Natural killer cell (primary cell): ENCODE measurements around the gene DYRK1B. TPM values are rescaled to one million over a fixed set of nuclear protein-coding genes. Genes with fewer than 3 reads are reported as not detected.

Experiments
- ATAC-seq, 3 donors: fragments of 150-1000 bp in 2 of 3; fragments of 200-7000 bp in 1 of 3; cut with Tn5 transposase; 1 replicate in 1 of 3; 2 replicates in 2 of 3; pipeline ENCODE4 v1.10.0; 2021; ENCODE audit warnings: mild to moderate bottlenecking in 2 of 3, moderate library complexity in 2 of 3
- DNase-seq, 2 donors: peaks; one replicate each; pipeline versions ENCODE4 v3.0.0 to v3.0.0-alpha.2; 2013 to 2021; ENCODE audit warnings: mixed read lengths in 1 of 2
- H3K27ac ChIP-seq: one replicate; pipeline ENCODE4 v1.5.1; 2013; ENCODE audit warnings: mild to moderate bottlenecking, low read length
- H3K27me3 ChIP-seq: one replicate; pipeline ENCODE4 v1.6.1; 2013; ENCODE audit warnings: low read length; ENCODE audit not compliant: control insufficient read depth, insufficient read depth
- H3K36me3 ChIP-seq: one replicate; pipeline ENCODE4 v1.6.1; 2013; ENCODE audit warnings: low read length; ENCODE audit not compliant: control insufficient read depth, insufficient read depth
- H3K4me1 ChIP-seq: one replicate; pipeline ENCODE4 v1.6.1; 2013; ENCODE audit warnings: low read length; ENCODE audit not compliant: control insufficient read depth, insufficient read depth
- H3K4me3 ChIP-seq: one replicate; pipeline ENCODE4 v1.5.1; 2013; ENCODE audit warnings: low read length
- H3K9me3 ChIP-seq: one replicate; pipeline ENCODE4 v1.6.1; 2013; ENCODE audit warnings: low read length; ENCODE audit not compliant: control insufficient read depth, insufficient read depth
- H3K27ac Mint-ChIP-seq, 2 donors: one replicate each; pipeline ENCODE4 v1.8.0; 2022; ENCODE audit warnings: mild to moderate bottlenecking in 2 of 2, mixed read lengths in 2 of 2, moderate library complexity in 1 of 2
- H3K27me3 Mint-ChIP-seq, 2 donors: one replicate each; pipeline ENCODE4 v1.8.0; 2022; ENCODE audit warnings: low read depth in 2 of 2, mixed read lengths in 2 of 2
- H3K36me3 Mint-ChIP-seq: one replicate; pipeline ENCODE4 v1.8.0; 2022; ENCODE audit warnings: mixed read lengths
- H3K4me1 Mint-ChIP-seq, 2 donors: one replicate each; pipeline ENCODE4 v1.8.0; 2022; ENCODE audit warnings: mixed read lengths in 2 of 2
- H3K4me3 Mint-ChIP-seq: one replicate; pipeline ENCODE4 v1.8.0; 2022; ENCODE audit warnings: mild to moderate bottlenecking, moderate library complexity, mixed read lengths
- H3K9me3 Mint-ChIP-seq, 2 donors: one replicate each; pipeline ENCODE4 v1.8.0; 2022; ENCODE audit warnings: mixed read lengths in 2 of 2
- WGBS: methylation state at CpG from one replicate; pipeline ENCODE4 v1.1.7; 2013; ENCODE audit warnings: missing lambda C conversion rate; ENCODE audit not compliant: insufficient coverage; 5-methylcytosine and 5-hydroxymethylcytosine counted together
- intact Hi-C: fragments of 100-400 bp; cut with micrococcal nuclease; formaldehyde crosslinking; loops from one replicate; pipeline ENCODE4 v1.14.2; 2022
- total RNA-seq, 4 donors: library from RNA; stranded (reverse); fragments of 120-200 nt in 1 of 4; gene quantifications; one replicate each; pipeline versions ENCODE4 v1.2.3 to v1.2.4, GENCODE V29; 2013 to 2022
- TF ChIP-seq, protein P1 (sequence below): fragments of 200-600 bp; IDR thresholded peaks from one replicate; pipeline ENCODE4 v1.8.0; 2022; ENCODE audit warnings: antibody characterized with exemption

Gene DYRK1B
- total RNA-seq, 3 donors from 2014 or later (not counting 1 experiment from before 2014, with no cell fraction given): 27.5 to 54.2 (median 43.8) TPM

DNA sequence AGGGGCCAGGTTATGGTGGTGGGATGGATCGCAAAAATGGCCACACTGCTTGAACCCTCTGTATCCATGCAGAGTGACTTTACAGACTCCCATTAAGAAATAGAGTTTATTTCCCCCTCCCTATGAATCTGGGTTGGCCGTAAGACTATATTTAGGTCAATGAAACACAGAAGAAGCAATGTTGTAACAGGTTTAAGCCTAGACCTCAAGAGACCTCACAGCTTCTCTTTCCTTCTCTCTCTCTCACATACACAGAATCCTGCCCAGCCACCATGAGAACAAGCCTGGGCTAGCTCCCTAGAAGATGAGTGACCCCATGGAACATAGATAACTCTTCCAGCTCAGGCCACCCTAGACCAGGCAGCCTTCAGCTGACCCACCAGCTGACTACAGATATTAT lies 33.2 kb upstream of the DYRK1B start:
- Mint-ChIP-seq H3K27ac (no peak overlapping the region), H3K36me3 (peaks cover 9% of the 10 kb centered on the region), H3K9me3 (no peaks in the 10 kb centered on the region), H3K4me3 (no peak overlapping the region), H3K27me3 (no peaks in the 10 kb centered on the region), H3K4me1 (peaks cover 0 to 6% of the 10 kb centered on the region in 2 donors)
- ATAC-seq: no peak
- Histone ChIP-seq H3K9me3 (no peaks in the 10 kb centered on the region), H3K27ac (no peak overlapping the region), H3K27me3 (no peaks in the 10 kb centered on the region), H3K4me1 (no peaks in the 10 kb centered on the region), H3K4me3 (no peak overlapping the region), H3K36me3 (peaks cover 2% of the 10 kb centered on the region)
- intact Hi-C loops: no loop called here
- 88% methylated on average over 1 of the region's 2 CpGs for WGBS
- TF ChIP-seq, protein P1, sequence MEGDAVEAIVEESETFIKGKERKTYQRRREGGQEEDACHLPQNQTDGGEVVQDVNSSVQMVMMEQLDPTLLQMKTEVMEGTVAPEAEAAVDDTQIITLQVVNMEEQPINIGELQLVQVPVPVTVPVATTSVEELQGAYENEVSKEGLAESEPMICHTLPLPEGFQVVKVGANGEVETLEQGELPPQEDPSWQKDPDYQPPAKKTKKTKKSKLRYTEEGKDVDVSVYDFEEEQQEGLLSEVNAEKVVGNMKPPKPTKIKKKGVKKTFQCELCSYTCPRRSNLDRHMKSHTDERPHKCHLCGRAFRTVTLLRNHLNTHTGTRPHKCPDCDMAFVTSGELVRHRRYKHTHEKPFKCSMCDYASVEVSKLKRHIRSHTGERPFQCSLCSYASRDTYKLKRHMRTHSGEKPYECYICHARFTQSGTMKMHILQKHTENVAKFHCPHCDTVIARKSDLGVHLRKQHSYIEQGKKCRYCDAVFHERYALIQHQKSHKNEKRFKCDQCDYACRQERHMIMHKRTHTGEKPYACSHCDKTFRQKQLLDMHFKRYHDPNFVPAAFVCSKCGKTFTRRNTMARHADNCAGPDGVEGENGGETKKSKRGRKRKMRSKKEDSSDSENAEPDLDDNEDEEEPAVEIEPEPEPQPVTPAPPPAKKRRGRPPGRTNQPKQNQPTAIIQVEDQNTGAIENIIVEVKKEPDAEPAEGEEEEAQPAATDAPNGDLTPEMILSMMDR: no peak
- DNase-seq: no peak

DNA sequence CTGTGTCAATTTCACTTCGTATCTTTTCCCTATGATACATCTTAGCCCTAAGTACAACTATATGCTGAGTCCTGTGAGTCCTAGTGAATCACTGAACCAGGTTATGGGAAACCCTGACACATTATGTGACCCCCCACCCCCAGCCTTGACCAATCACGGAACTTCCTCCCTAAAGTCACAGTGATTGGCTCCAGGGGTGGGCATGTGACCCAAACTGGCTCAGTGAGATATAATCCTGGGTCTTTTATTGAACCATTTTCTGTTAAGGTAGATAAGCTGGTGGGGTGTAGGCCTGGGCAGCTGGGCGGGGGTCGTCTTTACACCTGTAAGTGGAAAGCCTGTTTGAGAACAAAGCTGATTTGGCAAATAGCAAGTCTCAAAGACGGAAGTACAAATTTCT lies 32.0 kb upstream of the DYRK1B start:
- DNase-seq (no peak), ATAC-seq (no peak)
- no peak overlapping the region for H3K4me3 ChIP-seq
- H3K9me3 ChIP-seq: no peaks in the 10 kb centered on the region
- Mint-ChIP-seq H3K27ac (no peak overlapping the region), H3K36me3 (peaks cover 9% of the 10 kb centered on the region), H3K4me3 (no peak overlapping the region), H3K4me1 (peaks cover 0 to 6% of the 10 kb centered on the region in 2 donors), H3K9me3 (no peaks in the 10 kb centered on the region), H3K27me3 (no peaks in the 10 kb centered on the region)
- H3K27me3 ChIP-seq: no peaks in the 10 kb centered on the region
- peaks cover 2% of the 10 kb centered on the region for H3K36me3 ChIP-seq
- H3K4me1 ChIP-seq: no peaks in the 10 kb centered on the region
- intact Hi-C loops: no loop called here
- TF ChIP-seq, protein P1: no peak
- 89% methylated on average over 5 of the region's 5 CpGs for WGBS
- H3K27ac ChIP-seq: no peak overlapping the region

DNA sequence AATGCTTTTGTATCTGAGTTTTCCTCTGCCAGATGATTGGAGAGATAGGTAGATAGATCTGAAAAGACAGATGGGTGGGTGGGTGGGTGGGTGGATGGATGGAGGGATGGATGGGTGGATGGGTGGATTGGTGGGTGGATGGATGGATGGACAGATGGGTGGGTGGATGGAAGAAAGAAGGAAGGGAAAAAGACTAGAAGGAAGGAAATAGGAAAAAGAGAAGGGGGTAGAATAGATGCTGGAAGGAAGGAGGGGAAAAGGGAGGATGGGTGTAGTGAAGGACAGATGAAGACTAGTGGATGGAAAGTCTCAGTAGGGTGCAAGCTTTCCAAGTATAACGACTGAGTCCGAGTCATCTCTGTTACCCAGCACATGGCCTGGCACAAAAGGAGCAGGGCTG lies 31.2 kb upstream of the DYRK1B start:
- Mint-ChIP-seq H3K27me3 (no peaks in the 10 kb centered on the region), H3K4me3 (no peak overlapping the region), H3K27ac (no peak overlapping the region), H3K4me1 (peaks cover 0 to 6% of the 10 kb centered on the region in 2 donors), H3K36me3 (peaks cover 9% of the 10 kb centered on the region), H3K9me3 (no peaks in the 10 kb centered on the region)
- Histone ChIP-seq H3K4me1 (no peaks in the 10 kb centered on the region), H3K4me3 (no peak overlapping the region), H3K27me3 (no peaks in the 10 kb centered on the region), H3K9me3 (no peaks in the 10 kb centered on the region), H3K36me3 (peaks cover 2% of the 10 kb centered on the region), H3K27ac (no peak overlapping the region)
- TF ChIP-seq, protein P1: no peak
- intact Hi-C loops: no loop called here
- WGBS: 89% methylated on average over 2 of the region's 2 CpGs
- DNase-seq (no peak), ATAC-seq (no peak)

DNA sequence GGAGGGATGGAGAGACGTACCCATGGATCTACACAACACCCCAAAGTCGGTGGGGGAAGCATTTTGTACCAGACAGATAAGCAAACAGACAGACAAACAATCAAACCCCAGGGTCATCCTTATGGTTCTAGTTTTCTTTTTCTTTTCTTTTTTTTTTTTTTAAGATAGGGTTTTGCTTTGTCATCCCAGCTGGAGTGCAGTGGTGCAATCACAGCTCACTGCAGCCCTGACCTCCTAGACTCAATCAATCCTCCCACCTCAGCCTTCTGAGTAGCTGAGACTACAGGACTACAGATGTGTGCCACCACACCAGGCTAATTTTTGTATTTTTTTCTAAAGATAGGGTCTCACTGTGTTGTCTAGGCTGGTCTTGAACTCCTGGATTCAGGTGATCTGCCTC lies 30.2 kb upstream of the DYRK1B start:
- Mint-ChIP-seq H3K4me1 (peaks cover 0 to 6% of the 10 kb centered on the region in 2 donors), H3K4me3 (no peak overlapping the region), H3K36me3 (peaks cover 9% of the 10 kb centered on the region), H3K27ac (no peak overlapping the region), H3K27me3 (no peaks in the 10 kb centered on the region), H3K9me3 (no peaks in the 10 kb centered on the region)
- Histone ChIP-seq H3K4me1 (no peaks in the 10 kb centered on the region), H3K27ac (no peak overlapping the region), H3K4me3 (no peak overlapping the region), H3K9me3 (no peaks in the 10 kb centered on the region), H3K36me3 (peaks cover 2% of the 10 kb centered on the region), H3K27me3 (no peaks in the 10 kb centered on the region)
- TF ChIP-seq, protein P1: no peak
- no CpG with 5 or more reads among the region's 2 CpGs for WGBS
- no peak for ATAC-seq
- intact Hi-C loops: no loop called here
- no peak for DNase-seq
